A549 (cell line): ENCODE results near the gene UBA3.

Experiments used
- CTCF ChIP-seq: fragments of >200 bp; sonication (Bioruptor Twin); formaldehyde crosslinking; IDR thresholded peaks from 3 replicates; pipeline ENCODE4 v1.5.1; 2016
- RNF2 ChIP-seq: fragments of 200-600 bp; sonication (generic); IDR thresholded peaks from 2 replicates; pipeline ENCODE4 v1.6.1; 2016; ENCODE audit warnings: low read depth, mild to moderate bottlenecking, antibody characterized with exemption, moderate library complexity, borderline replicate concordance
- ZNF302 ChIP-seq: fragments of 250-450 bp; sonication (Bioruptor Pico); IDR thresholded peaks from 2 replicates; pipeline ENCODE4 v1.9.0; 2021; ENCODE audit warnings: inconsistent platforms, mild to moderate bottlenecking, moderate library complexity

GRCh38 chr3:69065318-69065964 lies 14.7 kb downstream of the UBA3 start:
- TF ChIP-seq CTCF (no peak), ZNF302 (no peak), RNF2 (no peak)
